Lung (tissue), 12 donors: ENCODE measurements around the gene CTXN1. TPM values are rescaled to one million over a fixed set of nuclear protein-coding genes. Genes with fewer than 3 reads are reported as not detected.

Source experiments
- ATAC-seq: fragments of 200-7000 bp; cut with Tn5 transposase; one replicate; pipeline ENCODE4 v1.9.1; 2020; ENCODE audit warnings: moderate number of reproducible peaks; ENCODE audit not compliant: insufficient read depth, low FRiP score
- DNase-seq, 3 donors: peaks; one replicate each; pipeline ENCODE4 v3.0.0-alpha.2; 2013 to 2017
- H3K27ac ChIP-seq, 2 donors: one replicate each; pipeline ENCODE4 v1.5.1; 2013; ENCODE audit warnings: mild to moderate bottlenecking in 2 of 2, moderate library complexity in 2 of 2, control low read depth in 1 of 2, inconsistent platforms in 1 of 2, low read depth in 1 of 2, low read length in 1 of 2
- H3K27me3 ChIP-seq, 3 donors: one replicate each; pipeline ENCODE4 v1.5.1; 2013; ENCODE audit warnings: low read length in 2 of 3; ENCODE audit not compliant: control insufficient read depth in 3 of 3, insufficient read depth in 3 of 3
- H3K36me3 ChIP-seq, 4 donors: one replicate each; pipeline ENCODE4 v1.5.1; 2013; ENCODE audit warnings: low read length in 4 of 4, mild to moderate bottlenecking in 1 of 4, moderate library complexity in 1 of 4; ENCODE audit not compliant: control insufficient read depth in 4 of 4, insufficient read depth in 4 of 4
- H3K4me1 ChIP-seq, 5 donors: one replicate each; pipeline ENCODE4 v1.5.1; 2013; ENCODE audit warnings: low read length in 5 of 5, mild to moderate bottlenecking in 2 of 5, moderate library complexity in 1 of 5; ENCODE audit not compliant: control insufficient read depth in 5 of 5, insufficient read depth in 5 of 5
- H3K4me3 ChIP-seq: one replicate; pipeline ENCODE4 v1.5.1; 2013; ENCODE audit warnings: mild to moderate bottlenecking, control low read depth, moderate library complexity
- H3K9ac ChIP-seq, 2 donors: one replicate each; pipeline ENCODE4 v1.5.1; 2013; ENCODE audit warnings: low read length in 2 of 2, control low read depth in 1 of 2; ENCODE audit not compliant: insufficient read depth in 1 of 2
- H3K9me3 ChIP-seq, 4 donors: one replicate each; pipeline ENCODE4 v1.5.1; 2013; ENCODE audit warnings: low read length in 3 of 4, mild to moderate bottlenecking in 1 of 4, moderate library complexity in 1 of 4; ENCODE audit not compliant: control insufficient read depth in 4 of 4, insufficient read depth in 3 of 4
- WGBS, 2 donors: extraction: QIAGEN DNeasy Blood & Tissue Kit; methylation state at CpG; one replicate each; pipeline ENCODE4 v1.1.7; 2013; 5-methylcytosine and 5-hydroxymethylcytosine counted together
- polyA plus RNA-seq, 2 donors: library from polyadenylated mRNA; stranded (reverse); fragments of 200-250 nt; gene quantifications; one replicate each; pipeline ENCODE4 v1.2.1, GENCODE V29; 2013
- total RNA-seq, 2 donors: library from RNA; depleted of rRNA in 1 of 2; stranded (reverse); fragments of >200 nt in 1 of 2; gene quantifications; one replicate each; pipeline ENCODE4 v1.2.1, GENCODE V29; 2014 to 2021
- TF ChIP-seq, protein P1 (sequence below): IDR thresholded peaks from 2 replicates; pipeline ENCODE4 v1.5.1; 2012; ENCODE audit warnings: mild to moderate bottlenecking; ENCODE audit errors: control extremely low read depth, extremely low read depth
- donor health status: control.
- donor health status: control.
- donor health status: Bipolar disorder and iron deficiency.
- donor health status: healthy.
- donor health status: DM: yes; HTN: yes; CAD: no.

CTXN1 gene
- total and polyA plus RNA-seq, 4 donors = 4.3 to 25.9 (median 6.9) TPM

- TF ChIP-seq, protein P1, sequence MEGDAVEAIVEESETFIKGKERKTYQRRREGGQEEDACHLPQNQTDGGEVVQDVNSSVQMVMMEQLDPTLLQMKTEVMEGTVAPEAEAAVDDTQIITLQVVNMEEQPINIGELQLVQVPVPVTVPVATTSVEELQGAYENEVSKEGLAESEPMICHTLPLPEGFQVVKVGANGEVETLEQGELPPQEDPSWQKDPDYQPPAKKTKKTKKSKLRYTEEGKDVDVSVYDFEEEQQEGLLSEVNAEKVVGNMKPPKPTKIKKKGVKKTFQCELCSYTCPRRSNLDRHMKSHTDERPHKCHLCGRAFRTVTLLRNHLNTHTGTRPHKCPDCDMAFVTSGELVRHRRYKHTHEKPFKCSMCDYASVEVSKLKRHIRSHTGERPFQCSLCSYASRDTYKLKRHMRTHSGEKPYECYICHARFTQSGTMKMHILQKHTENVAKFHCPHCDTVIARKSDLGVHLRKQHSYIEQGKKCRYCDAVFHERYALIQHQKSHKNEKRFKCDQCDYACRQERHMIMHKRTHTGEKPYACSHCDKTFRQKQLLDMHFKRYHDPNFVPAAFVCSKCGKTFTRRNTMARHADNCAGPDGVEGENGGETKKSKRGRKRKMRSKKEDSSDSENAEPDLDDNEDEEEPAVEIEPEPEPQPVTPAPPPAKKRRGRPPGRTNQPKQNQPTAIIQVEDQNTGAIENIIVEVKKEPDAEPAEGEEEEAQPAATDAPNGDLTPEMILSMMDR = no peak
- H3K4me1 ChIP-seq = peaks cover 0 to 22% (median 6%) of the 10 kb centered on the region in 5 donors
- peak overlapping the region; percentile 72 to 75 for H3K9ac ChIP-seq
- H3K9me3 ChIP-seq = peaks cover 0 to 2% (median 0%) of the 10 kb centered on the region in 4 donors
- peak overlapping the region; percentile 89 to 94 for H3K27ac ChIP-seq
- DNase-seq = peak in 1 of 3 donors; percentile 33
- no peaks in the 10 kb centered on the region for H3K27me3 ChIP-seq
- peaks cover 0 to 17% (median 2%) of the 10 kb centered on the region in 4 donors for H3K36me3 ChIP-seq
- peak; percentile 39 for ATAC-seq
- WGBS, 2 donors = 10 to 21% methylated on average over 37 to 68 of the region's 68 CpGs
- H3K4me3 ChIP-seq = peak overlapping the region; percentile 74
Observed at GRCh38 chr19:7904074-7905020, 21.6 kb downstream of the CTXN1 start.

GRCh38 chr19:7903244-7904073 lies 22.5 kb downstream of the CTXN1 start, which contains the start of gene MAP2K7:
Gene MAP2K7 (plus strand): TSS chr19:7903877. CDS start chr19:7903945, 68 bp downstream.
- TF ChIP-seq, protein P1 = peak; percentile 64
- Histone ChIP-seq H3K9ac (peak within 1 kb of the TSS; percentile 72 to 75), H3K27ac (peak within 1 kb of the TSS; percentile 89 to 94), H3K4me3 (peak within 1 kb of the TSS; percentile 74), H3K9me3 (peaks cover 0 to under 1% (median 0%) of the 10 kb centered on the region in 4 donors), H3K36me3 (peaks cover 0 to 11% (median 2%) of the 10 kb centered on the region in 4 donors), H3K4me1 (peaks cover 0 to 22% (median 6%) of the 10 kb centered on the region in 5 donors), H3K27me3 (no peaks in the 10 kb centered on the region)
- DNase-seq = peak; percentile 100
- 0% methylated on average over 62 to 89 of the region's 89 CpGs for WGBS, 2 donors
- peak; percentile 92 for ATAC-seq

- Histone ChIP-seq H3K36me3 (peaks cover 0 to 11% (median 2%) of the 10 kb centered on the region in 4 donors), H3K4me1 (peaks cover 0 to 22% (median 6%) of the 10 kb centered on the region in 5 donors), H3K27ac (peak overlapping the region; percentile 65 to 76), H3K9ac (peak overlapping the region; percentile 41 to 72), H3K27me3 (no peaks in the 10 kb centered on the region), H3K9me3 (no peaks in the 10 kb centered on the region), H3K4me3 (peak overlapping the region; percentile 12)
- DNase-seq = peak in 1 of 3 donors; percentile 27
- no peak for ATAC-seq
- TF ChIP-seq, protein P1 = no peak
- WGBS, 2 donors = 11 to 19% methylated on average over 20 of the region's 20 CpGs
Observed at GRCh38 chr19:7902796-7903243, 23.1 kb downstream of the CTXN1 start.
